Measurements from ENCODE around the gene SETD1B.

DNA sequence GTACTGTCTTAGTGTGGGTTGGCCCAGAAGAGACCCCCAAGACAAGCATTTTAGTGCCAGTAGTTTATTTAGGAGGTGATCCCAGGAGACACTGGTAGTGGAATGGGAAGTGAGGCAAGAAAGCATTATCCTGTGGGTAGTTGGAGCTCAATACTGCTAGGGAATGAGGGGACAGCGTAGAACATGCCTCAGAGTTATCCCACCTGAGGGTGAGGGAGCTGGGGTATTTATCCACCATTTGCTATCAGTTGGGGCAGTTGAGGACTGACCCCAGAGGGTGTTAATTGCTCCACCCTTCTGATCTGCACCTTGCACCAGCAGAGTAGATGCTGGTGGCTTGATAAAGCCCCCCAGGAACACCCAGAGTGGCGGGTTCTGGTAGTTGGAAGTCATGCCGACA lies 48.2 kb upstream of the SETD1B start:
- no peak for TF ChIP-seq POLR2A (IDR thresholded peaks at IDR 0.05)
- TF ChIP-seq, protein P1, sequence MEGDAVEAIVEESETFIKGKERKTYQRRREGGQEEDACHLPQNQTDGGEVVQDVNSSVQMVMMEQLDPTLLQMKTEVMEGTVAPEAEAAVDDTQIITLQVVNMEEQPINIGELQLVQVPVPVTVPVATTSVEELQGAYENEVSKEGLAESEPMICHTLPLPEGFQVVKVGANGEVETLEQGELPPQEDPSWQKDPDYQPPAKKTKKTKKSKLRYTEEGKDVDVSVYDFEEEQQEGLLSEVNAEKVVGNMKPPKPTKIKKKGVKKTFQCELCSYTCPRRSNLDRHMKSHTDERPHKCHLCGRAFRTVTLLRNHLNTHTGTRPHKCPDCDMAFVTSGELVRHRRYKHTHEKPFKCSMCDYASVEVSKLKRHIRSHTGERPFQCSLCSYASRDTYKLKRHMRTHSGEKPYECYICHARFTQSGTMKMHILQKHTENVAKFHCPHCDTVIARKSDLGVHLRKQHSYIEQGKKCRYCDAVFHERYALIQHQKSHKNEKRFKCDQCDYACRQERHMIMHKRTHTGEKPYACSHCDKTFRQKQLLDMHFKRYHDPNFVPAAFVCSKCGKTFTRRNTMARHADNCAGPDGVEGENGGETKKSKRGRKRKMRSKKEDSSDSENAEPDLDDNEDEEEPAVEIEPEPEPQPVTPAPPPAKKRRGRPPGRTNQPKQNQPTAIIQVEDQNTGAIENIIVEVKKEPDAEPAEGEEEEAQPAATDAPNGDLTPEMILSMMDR (IDR thresholded peaks at IDR 0.05), result no peak
